ENCODE results near the gene HIGD1B. TPM values are rescaled to one million over a fixed set of nuclear protein-coding genes. Genes with fewer than 3 reads are reported as not detected.

The HIGD1B gene
- total and polyA plus RNA-seq, 2 of the 13 experiments (the other 11 are each of a cell fraction or from before 2014, with no cell fraction given), result not detected

GRCh38 chr17:44884941-44885340 lies 37.3 kb downstream of the HIGD1B start:
- POLR2A ChIA-PET, result no interaction called here
- FAIRE-seq, result no peak
- no peak for TF ChIP-seq RFX1 (IDR thresholded peaks at IDR 0.05)
- no peak for TF ChIP-seq ETV6 (CRISPR knock-in tag; conservative IDR thresholded peaks at IDR 0.05)
- TF ChIP-seq CREB3 (CRISPR knock-in tag; IDR thresholded peaks at IDR 0.05), result no peak
- no peak for TF ChIP-seq ZBTB25 (CRISPR knock-in tag; IDR thresholded peaks at IDR 0.05)
- TF ChIP-seq ZSCAN29 (CRISPR knock-in tag; conservative IDR thresholded peaks at IDR 0.05), result no peak
- TF ChIP-seq ZNF256 (CRISPR knock-in tag; conservative IDR thresholded peaks at IDR 0.05), result no peak
- TF ChIP-seq ZNF501 (CRISPR knock-in tag; IDR thresholded peaks at IDR 0.05), result no peak
- TF ChIP-seq DZIP1 (CRISPR knock-in tag; IDR thresholded peaks at IDR 0.05), result no peak
- no peak for TF ChIP-seq PITX1 (CRISPR knock-in tag; IDR thresholded peaks at IDR 0.05)
- TF ChIP-seq PHF20 (CRISPR knock-in tag; IDR thresholded peaks at IDR 0.05), result no peak
- TF ChIP-seq EED (CRISPR knock-in tag; IDR thresholded peaks at IDR 0.05), result no peak
- no peak for TF ChIP-seq ZNF563 (CRISPR knock-in tag; IDR thresholded peaks at IDR 0.05)
- TF ChIP-seq TRAFD1 (CRISPR knock-in tag; IDR thresholded peaks at IDR 0.05; ENCODE audit: borderline replicate concordance), result no peak
- no peak for TF ChIP-seq ZNF354B (CRISPR knock-in tag; IDR thresholded peaks at IDR 0.05)
- TF ChIP-seq HOXA7 (CRISPR knock-in tag; IDR thresholded peaks at IDR 0.05), result no peak
- no peak for TF ChIP-seq CENPT (CRISPR knock-in tag; IDR thresholded peaks at IDR 0.05; ENCODE audit: low read depth)
- no peak for TF ChIP-seq ATM (IDR thresholded peaks at IDR 0.05; ENCODE audit: borderline replicate concordance)

More at GRCh38 chr17:44884941-44885340, 37.3 kb downstream of the HIGD1B start:
- DNase-seq (ENCODE audit: low spot score), result no peak
- H3K27me3 ChIP-seq (ENCODE audit: control insufficient read depth in 1 of 2, insufficient read depth in 2 of 2, low read length in 2 of 2), result no peaks in the 10 kb centered on the region
- no peak overlapping the region for H3K9ac ChIP-seq (ENCODE audit: insufficient read depth, low read depth, low read length)
- H4K20me1 ChIP-seq (ENCODE audit: insufficient read depth, low read length), result peaks cover 22% of the 10 kb centered on the region
- intact Hi-C loops (cut with micrococcal nuclease; ENCODE audit: unreplicated experiment) (no loop called here), in situ Hi-C loops (cut with HindIII; ENCODE audit: extremely low pct_ligation_motif_present, low pct_unique_long_range_greater_than_20kb) (no loop called here)
- peaks cover 28% of the 10 kb centered on the region for H3K79me2 ChIP-seq (ENCODE audit: insufficient read depth, low read length)
- H3K4me1 ChIP-seq (ENCODE audit: insufficient read depth, low read length), result peaks cover 22% of the 10 kb centered on the region
- no peak overlapping the region for H3K4me3 ChIP-seq (replicated peaks in 1 of 3; ENCODE audit: insufficient read depth in 1 of 3, low read depth in 2 of 3, low read length in 3 of 3)
- H3K27ac ChIP-seq (ENCODE audit: extremely low read length, insufficient read depth, low read length), result no peak overlapping the region
- CTCF ChIA-PET (ENCODE audit: low intra/inter-chr PET ratio, low total read pairs), result no interaction called here
- H3K9me3 ChIP-seq (ENCODE audit: low read length), result no peaks in the 10 kb centered on the region
- H3K36me3 ChIP-seq (replicated peaks in 1 of 2; ENCODE audit: control insufficient read depth in 1 of 2, insufficient read depth in 2 of 2, low read length in 2 of 2), result peaks cover 34 to 71% of the 10 kb centered on the region in 2 experiments
- BruUV-seq (replicated peaks), result no TSS peak
- no peak overlapping the region for H3K4me2 ChIP-seq (ENCODE audit: low read depth, low read length)
- no peak for ATAC-seq
- 93% methylated on average over 2 of the region's 2 CpGs for WGBS (ENCODE audit: low lambda C conversion rate)
- H2AFZ ChIP-seq (ENCODE audit: low read length), result no peak overlapping the region

All from HepG2 (cell line).